DND-41 (cell line): ENCODE measurements around the gene FXR2.

Experiments used
- CTCF ChIP-seq: IDR thresholded peaks from 2 replicates; pipeline ENCODE4 v1.5.1; 2012; ENCODE audit warnings: borderline replicate concordance, low read length, moderate library complexity, mild to moderate bottlenecking; ENCODE audit not compliant: poor library complexity, severe bottlenecking; ENCODE audit errors: extremely low read depth
- EZH2 ChIP-seq: IDR thresholded peaks from 3 replicates; pipeline ENCODE4 v1.6.1; 2012; ENCODE audit warnings: borderline replicate concordance, low read depth, mild to moderate bottlenecking, moderate library complexity, low read length, inconsistent platforms; ENCODE audit not compliant: severe bottlenecking

- TF ChIP-seq EZH2 (no peak), CTCF (no peak)
Measured at GRCh38 chr17:7576432-7576937, 38.2 kb downstream of the FXR2 start.
